SH-SY5Y (cell line): ENCODE measurements around the gene MAP2K3.

Experiments
- GATA2 ChIP-seq: IDR thresholded peaks from 2 replicates; pipeline ENCODE4 v1.6.1; 2011; ENCODE audit warnings: mild to moderate bottlenecking, low read depth, low read length
- GATA3 ChIP-seq: IDR thresholded peaks from 2 replicates; pipeline ENCODE4 v1.6.1; 2011; ENCODE audit warnings: low read depth, mild to moderate bottlenecking, low read length, moderate library complexity

DNA sequence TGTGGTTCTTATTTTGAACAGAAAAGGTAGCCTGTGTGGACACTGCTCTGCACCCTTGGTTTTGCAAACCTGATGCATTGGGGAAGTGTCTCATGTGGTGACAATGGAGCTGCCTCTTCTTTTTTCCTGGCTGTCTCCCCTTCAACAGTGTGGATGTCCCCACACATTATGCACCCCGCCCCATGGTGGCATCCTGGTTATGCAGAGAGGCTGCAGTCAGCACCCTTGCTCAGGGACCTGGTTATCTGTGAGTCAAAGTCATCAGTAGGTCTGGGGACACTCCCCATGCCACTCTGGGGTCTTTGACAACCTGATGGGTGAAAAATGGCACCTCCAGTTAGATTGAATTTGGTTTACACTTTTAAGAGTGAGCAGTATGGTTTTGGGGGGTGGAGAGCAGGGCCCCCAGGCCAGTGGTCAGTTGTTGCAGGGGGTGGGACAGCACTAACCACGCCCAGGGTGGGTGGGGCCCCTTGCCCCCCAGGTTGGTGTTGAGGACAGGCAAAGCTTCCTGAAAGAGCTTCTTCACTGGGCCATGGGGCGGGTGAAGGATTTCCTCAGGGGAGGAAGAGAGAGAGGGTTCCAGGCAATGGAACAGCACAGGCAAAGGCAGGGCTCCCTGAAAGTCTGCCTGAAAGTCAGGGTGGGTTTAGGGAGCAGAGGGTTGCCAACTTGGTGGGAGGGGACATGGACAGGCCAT is 67.0 kb downstream of the MAP2K3 start:
- no peak for TF ChIP-seq GATA2
- TF ChIP-seq GATA3 = no peak
